Stimulated activated CD4-positive, alpha-beta T cell treated with anti-CD3 and anti-CD28 coated beads, Interleukin-1b, Interleukin-23, amount 100 ng/mL, for 48 hours (primary cell): ENCODE results near the gene ANKS1A.

ENCODE experiments used
- DNase-seq: peaks from one replicate; pipeline ENCODE4 v3.0.0-alpha.2; 2020

ANKS1A gene

DNA sequence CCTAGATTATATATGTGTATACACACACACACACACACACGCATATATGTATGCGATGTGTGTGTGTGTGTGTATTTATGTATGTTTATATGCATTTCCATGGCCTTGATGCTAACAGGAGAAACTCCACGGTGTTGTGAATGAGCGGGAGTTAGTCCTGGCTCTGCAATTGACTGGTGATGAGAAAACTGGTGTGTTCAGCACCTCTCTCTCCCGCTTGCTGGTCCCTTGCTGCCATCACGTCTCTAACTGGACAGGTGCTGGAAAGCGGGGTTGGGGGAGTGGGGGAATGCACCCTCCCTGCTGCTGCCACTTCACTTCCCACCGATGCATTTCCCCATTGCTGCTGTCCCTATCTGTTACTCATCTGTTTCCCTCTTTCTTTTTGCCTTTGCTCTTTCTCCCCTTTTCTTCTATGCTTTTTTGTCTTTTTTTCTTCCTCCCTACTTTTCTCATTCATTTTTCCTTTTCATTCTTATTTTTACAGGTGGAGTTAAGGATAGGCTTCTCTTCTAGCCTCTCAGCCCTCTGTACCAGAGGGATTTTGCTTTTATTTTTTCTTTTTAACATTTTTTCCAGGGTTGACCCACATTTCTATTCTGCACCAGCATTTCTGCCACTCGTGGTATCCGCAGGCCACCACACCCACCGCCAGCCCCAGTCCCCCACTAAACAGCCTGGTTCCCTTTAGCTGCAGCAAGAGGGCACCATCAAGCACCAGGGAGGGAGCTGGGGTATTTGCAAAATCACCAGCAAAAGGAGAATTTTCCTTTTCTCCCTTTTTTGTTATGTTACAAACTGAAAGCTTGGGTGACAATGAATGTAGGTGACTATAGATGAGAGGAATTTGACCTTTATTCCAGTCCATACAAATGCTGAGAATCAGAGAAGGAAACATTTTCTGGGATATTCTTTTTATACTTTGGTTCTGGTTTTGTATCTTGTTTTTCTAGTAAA is 136.5 kb downstream of the ANKS1A start:
- no peak for DNase-seq

- no peak for DNase-seq
These were observed 137.6 kb downstream of the ANKS1A start for GRCh38 chr6:35026434-35027222.

DNA sequence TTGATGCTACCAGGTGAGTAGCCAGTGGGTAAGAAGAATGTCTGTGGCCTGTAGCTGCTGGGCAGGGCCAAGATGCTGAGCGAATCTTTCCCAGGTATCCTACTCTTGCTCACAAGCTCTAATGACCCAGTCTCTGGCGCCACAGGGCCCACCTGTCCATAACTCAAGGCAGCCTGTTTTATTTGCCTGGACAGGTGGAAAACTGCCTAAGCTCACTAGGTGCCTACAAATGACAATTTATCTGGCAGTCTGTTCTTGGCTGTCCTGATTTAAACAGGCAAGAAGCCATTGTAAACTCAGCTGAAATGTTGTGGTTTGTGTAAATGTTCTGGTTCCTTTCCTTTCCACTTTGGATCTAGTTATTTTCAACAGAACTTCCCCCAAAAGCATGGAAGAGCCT is 138.8 kb downstream of the ANKS1A start:
- no peak for DNase-seq

DNA sequence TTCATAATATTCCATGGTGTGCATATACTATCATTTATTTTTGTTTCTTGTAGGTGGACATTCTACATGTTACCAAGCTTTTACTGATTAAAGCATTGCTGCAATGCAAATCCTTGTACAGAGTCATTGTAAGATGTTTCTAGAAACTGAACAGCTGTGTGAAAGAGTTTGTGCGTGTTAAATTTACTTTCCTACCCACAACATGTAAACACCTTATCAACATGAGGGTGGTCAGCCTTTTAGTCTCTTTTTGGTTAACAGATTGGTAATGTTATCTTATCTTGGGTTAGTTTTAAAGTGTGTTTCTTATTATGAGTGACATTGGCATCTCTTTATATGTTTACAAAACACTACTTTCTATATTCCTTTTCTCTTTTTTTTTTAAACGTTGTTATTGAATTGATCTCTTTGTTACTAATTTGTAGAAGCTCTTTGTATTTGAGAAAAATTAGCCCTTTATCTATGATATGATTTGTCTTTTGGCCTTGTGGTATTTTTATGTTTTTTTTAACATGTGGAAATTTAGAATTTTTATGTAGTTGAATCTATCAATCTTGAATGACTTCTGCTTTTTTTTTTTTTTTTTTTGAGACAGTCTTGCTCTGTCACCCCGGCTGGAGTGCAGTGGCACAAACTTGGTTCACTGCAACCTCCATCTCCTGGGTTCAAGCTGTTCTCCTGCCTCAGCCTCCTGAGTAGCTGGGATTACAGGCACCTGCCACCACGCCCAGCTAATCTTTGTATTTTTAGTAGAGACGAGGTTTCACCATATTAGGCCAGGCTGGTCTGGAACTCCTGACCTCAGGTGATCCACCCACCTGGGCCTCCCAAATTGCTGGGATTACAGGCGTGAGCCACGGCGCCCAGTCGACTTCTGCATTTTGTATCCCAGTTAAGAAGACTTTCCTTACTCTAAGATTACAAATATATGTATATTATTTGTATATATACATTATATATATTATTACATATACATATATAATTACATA is 140.0 kb downstream of the ANKS1A start:
- no peak for DNase-seq

DNA sequence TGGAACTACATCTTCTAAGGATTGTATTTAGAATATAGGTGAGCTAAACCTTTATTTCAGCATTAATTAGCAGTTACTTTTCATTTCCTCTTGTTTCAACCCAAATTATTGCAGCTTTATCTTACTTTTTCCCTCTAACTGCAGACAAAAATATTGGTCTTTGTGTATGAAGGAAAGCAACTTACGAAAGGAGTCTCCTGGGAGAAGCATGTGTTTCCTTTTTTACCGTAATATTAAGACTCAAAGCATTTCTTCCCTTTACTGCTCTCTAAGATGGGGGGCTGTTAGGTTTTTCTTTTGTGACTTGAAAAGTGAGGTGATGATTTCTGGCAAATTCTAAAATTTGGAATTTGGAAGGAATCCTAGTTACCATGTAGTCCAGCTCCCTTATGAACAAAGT is 141.0 kb downstream of the ANKS1A start:
- no peak for DNase-seq

- no peak for DNase-seq
These were observed 142.8 kb downstream of the ANKS1A start for GRCh38 chr6:35031611-35032529.

GRCh38 chr6:35033683-35034082 is 144.6 kb downstream of the ANKS1A start:
- DNase-seq = no peak

DNA sequence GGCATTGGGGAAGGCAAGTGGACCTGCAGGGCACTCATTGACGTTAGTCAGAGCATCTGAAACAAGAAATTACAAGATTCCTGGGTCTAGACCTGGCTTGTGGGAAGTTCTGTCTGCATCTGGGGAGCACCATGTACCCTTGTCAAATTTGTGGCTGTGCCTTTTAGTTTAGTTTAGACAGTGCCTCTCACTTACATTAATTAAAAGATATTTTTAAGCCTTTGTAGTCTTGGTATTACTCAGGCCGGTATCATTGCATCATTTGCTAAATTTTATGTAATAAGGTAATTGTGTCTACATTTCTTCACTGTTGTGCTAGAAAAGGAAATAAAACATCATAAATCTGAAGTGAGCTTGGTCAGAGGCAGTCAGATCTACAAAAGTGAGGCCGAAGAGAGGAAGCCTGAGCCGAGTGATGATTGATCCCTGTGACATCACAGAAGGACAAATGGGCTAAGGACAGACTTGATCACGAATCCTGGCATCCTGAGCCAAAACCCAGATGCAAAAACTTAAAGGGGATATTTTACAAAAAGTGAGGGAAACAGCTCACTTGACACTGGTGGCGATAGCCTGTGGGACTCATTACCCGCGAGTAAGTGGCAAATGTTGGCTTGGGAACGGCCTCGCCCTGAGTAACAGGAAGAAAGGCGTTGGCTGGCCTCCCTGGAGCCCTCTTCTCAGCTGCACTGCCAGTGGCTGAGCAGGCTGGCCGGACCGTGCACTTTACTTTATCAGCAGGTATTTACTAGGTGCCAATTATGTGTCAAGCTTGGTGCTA is 145.5 kb downstream of the ANKS1A start:
- DNase-seq = no peak

DNA sequence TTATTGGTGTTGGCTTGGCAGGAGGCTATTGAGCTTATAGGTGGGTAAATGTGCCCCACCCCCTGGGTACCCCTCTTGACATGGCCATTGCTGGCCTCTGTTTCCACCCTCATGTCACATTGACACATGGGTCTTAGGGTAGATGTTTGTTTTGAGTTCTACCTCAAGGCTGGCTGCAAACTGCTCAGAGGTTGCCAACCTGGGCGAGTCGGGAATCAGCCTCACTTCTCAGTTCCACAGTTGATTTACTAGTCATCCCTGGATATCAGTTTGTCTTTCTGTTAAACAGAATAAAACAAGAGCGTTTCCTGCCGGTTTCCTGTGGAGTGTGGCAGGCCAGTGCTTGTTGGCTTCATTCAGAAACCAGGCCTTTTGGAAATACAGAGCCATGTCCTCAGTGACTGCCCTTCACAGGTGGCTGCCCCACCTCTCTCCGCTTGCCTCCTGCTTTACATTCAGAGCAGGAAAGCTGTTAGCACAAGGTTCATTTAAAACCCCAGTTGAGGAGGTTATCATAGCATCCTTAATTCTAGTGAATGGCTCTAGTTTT is 146.5 kb downstream of the ANKS1A start:
- DNase-seq = no peak

DNA sequence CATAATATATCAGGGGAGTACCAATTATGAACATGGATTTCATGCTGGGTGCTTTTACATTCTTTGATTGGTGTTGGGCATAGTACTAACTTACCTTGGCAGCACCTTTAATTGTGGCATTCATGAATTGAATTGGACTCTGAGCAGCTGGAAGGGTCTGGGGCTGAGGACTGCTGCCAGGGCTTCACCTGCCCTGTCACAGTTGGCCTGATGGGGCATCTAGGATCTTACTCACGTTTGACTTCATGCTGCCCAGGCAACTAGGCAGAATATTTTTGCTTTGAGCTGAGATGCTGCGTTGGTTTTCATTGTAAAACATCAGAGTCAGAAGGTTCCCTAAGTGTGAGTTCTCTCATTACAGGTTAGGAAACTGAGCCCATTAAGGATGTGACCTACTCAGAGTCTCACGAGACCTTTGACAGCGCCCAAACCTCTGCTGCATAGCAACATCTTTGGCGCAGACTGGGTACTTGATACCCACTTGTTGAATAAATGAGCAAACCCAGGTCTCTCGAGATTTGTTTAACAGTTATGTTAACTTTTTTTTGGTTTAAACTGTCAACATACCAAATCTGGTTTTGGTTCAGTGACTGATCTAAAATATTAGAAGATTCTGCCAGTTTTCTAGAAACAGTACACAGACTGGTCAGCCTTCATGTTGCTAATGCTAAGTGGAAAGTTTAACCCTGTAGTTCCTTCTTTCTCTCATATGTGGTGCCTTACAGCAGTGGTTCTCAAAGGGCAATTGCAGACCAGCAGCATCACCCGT is 147.2 kb downstream of the ANKS1A start:
- DNase-seq = no peak

DNA sequence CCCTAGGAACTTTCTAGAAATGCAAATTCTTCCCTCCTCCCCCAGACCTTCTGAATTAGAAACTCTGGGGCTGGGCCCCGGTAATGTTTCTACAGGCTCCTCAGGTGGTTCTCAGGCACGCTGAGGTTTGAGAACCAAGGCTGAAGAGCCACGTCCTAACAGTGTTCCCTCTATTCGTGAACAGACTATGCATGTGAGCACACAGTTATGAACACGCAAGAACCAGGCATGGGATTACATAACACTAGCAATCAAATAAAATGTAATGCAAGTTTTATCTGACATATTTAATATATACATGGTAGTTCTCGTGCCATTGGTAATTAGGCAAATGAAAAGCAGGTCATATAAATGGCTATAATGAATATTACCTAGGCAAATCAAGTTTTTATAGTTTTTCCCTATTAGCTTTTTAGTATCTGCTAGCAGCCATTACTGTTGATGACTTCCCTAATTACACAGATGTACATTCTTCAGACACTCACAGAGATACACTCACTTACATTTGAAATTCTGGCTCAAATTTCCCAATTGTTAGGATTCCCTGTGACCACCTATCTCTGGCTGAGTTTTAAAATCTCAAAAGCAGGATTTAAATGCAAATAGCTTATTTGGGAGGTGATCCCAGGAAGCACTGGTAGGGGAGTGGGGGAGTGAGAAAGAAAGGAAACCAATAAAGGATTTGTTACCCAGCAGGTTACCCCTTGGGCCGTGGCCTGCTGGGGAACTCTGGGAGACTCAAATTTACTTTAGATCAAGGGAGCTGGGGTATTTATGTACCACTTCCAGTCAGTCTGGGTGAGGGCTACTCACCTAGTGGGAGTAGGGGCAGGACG is 148.0 kb downstream of the ANKS1A start:
- DNase-seq = no peak

DNA sequence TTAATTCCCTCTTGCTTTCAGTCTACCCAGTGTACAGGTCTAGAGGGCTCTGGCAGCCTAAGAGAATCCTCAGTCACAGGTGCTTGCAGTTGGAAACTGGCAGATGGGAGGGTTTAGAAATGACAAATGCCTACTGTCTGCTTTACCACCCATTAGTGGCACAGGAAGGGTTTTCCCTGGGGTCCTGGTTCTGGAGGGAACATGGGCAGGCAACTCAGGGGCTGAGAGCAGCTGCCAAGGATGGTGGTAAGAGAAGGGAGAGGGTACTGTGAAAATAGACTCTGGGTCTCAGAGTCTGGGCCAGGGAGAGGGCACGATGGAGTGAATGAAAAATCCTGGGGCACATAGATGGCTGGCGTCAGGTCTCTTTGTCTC is 148.6 kb downstream of the ANKS1A start:
- no peak for DNase-seq

DNA sequence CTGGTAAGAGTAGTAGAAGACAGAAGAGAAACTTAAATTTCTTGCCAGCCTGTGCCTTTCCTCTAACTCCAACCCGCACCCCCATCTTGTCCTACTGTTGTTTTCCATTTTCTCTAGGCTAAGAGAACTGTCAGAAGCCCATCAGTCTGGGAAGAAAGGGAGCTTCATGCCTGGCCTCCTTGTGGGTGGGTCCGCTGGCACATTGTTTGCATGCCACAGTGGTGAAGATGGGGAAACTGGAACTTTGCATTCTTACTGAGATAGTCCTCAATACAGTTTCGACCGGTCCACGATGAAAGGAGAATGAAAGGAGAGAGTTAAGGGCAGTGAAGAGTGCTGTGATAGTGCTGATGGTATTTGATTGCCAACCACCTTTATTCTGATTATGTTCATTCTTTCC is 149.0 kb downstream of the ANKS1A start:
- no peak for DNase-seq

GRCh38 chr6:35040398-35040797 is 151.3 kb downstream of the ANKS1A start:
- DNase-seq = no peak

GRCh38 chr6:35041086-35041861 is 152.2 kb downstream of the ANKS1A start:
- no peak for DNase-seq

DNA sequence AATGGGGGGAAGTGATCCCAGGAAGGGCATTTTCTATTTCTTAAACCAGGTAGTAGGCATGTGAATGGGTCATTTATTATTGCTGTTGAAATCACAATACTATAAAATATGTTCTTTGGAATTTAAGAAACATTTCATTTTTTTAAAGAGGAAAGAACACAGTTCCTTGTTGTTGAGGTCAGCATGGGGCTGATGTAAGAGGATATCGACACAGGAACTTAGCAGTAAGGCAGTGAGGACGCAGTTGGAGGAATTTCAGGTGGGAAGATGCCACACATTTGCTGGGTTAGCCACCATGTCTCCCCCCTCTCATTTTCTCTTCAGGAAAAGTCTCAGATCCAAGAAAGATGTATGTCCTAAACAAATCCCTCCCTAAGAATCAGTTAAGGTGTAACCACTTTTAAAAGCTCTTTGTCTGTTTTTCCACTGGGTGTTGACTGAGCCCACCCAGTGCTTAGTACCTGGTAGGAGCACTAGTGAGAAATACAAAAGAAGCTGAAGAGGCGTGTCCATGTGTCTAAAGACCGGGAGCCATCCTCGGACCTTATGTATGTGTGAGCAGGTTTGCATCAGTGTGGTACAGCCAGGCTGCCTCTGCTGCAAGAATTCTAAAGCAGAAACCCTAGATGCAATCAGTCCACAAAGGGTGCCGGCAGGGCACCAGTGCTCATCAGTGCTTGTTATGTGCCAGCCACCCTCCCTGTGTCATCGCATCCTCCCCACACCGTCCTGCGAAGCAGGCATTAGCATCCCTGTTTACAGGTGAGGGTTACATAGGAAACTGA is 153.2 kb downstream of the ANKS1A start:
- DNase-seq = no peak
